Keratinocyte (primary cell): Measurements from ENCODE around the gene ALX1. TPM values are rescaled to one million over a fixed set of nuclear protein-coding genes. Genes with fewer than 3 reads are reported as not detected.

Source experiments
- DNase-seq: peaks from one replicate; pipeline ENCODE4 v3.0.0-alpha.2; 2011; ENCODE audit warnings: low read depth, missing footprints, low spot score
- FAIRE-seq: peaks from 2 replicates; lab custom pipeline; 2011; peaks lifted over from hg19 to GRCh38; lab: Jason Lieb, UNC
- H2AFZ ChIP-seq: 2 replicates; pipeline ENCODE4 v1.6.0; 2012; ENCODE audit warnings: low read length, control low read depth, inconsistent platforms; ENCODE audit not compliant: control insufficient read depth
- H3K27ac ChIP-seq: 2 replicates; pipeline ENCODE4 v1.5.1; 2011; ENCODE audit warnings: low read length; ENCODE audit not compliant: control insufficient read depth, insufficient read depth
- H3K27me3 ChIP-seq: 3 replicates; pipeline ENCODE4 v1.6.0; 2011; ENCODE audit warnings: low read length; ENCODE audit not compliant: control insufficient read depth, insufficient read depth; ENCODE audit errors: extremely low read depth
- H3K36me3 ChIP-seq, 2 experiments: 2 replicates in 1 of 2; 3 replicates in 1 of 2; pipeline ENCODE4 v1.5.1; 2011; ENCODE audit warnings: low read length in 2 of 2, mild to moderate bottlenecking in 1 of 2; ENCODE audit not compliant: control insufficient read depth in 2 of 2, insufficient read depth in 2 of 2; ENCODE audit errors: extremely low read depth in 1 of 2
- H3K4me1 ChIP-seq: 3 replicates; pipeline ENCODE4 v1.5.1; 2011; ENCODE audit warnings: low read length; ENCODE audit not compliant: control insufficient read depth, insufficient read depth; ENCODE audit errors: extremely low read depth
- H3K4me2 ChIP-seq: 3 replicates; pipeline ENCODE4 v1.6.0; 2011; ENCODE audit warnings: low read depth, low read length; ENCODE audit not compliant: control insufficient read depth, insufficient read depth; ENCODE audit errors: extremely low read depth
- H3K4me3 ChIP-seq, 3 experiments: fragments of 200-600 bp in 1 of 3; sonication (generic) in 1 of 3; 2 replicates in 2 of 3; 3 replicates in 1 of 3; pipeline ENCODE4 v1.5.1; 2011 to 2016; ENCODE audit warnings: low read length in 3 of 3, mild to moderate bottlenecking in 3 of 3, control low read depth in 2 of 3, inconsistent platforms in 1 of 3, low read depth in 1 of 3, mixed read lengths in 1 of 3, mixed run types in 1 of 3, moderate library complexity in 1 of 3; ENCODE audit not compliant: control insufficient read depth in 2 of 3, insufficient read depth in 2 of 3; ENCODE audit errors: extremely low read depth in 1 of 3
- H3K79me2 ChIP-seq: 2 replicates; pipeline ENCODE4 v1.6.0; 2012; ENCODE audit warnings: low read length; ENCODE audit not compliant: control insufficient read depth, insufficient read depth
- H3K9ac ChIP-seq: 3 replicates; pipeline ENCODE4 v1.6.0; 2011; ENCODE audit warnings: low read length; ENCODE audit not compliant: control insufficient read depth, insufficient read depth; ENCODE audit errors: extremely low read depth
- H3K9me1 ChIP-seq: 3 replicates; pipeline ENCODE4 v1.6.0; 2011; ENCODE audit warnings: low read length; ENCODE audit not compliant: control insufficient read depth, insufficient read depth; ENCODE audit errors: extremely low read depth
- H3K9me3 ChIP-seq: 2 replicates; pipeline ENCODE4 v1.5.1; 2012; ENCODE audit warnings: low read depth, low read length; ENCODE audit not compliant: control insufficient read depth
- H4K20me1 ChIP-seq: 3 replicates; pipeline ENCODE4 v1.6.0; 2011; ENCODE audit warnings: low read length; ENCODE audit not compliant: control insufficient read depth, insufficient read depth; ENCODE audit errors: extremely low read depth
- CTCF ChIP-seq, 3 experiments: IDR thresholded peaks in 1 of 3; conservative IDR thresholded peaks in 1 of 3; optimal IDR thresholded peaks in 1 of 3; 2 replicates in 2 of 3; 3 replicates in 1 of 3; pipeline versions ENCODE3 to v1.5.1; 2011; ENCODE audit warnings: low read length in 3 of 3, mild to moderate bottlenecking in 3 of 3, moderate library complexity in 2 of 3, control low read depth in 1 of 3, inconsistent platforms in 1 of 3; ENCODE audit not compliant: insufficient read depth in 2 of 3; ENCODE audit errors: extremely low read depth in 1 of 3
- EZH2 ChIP-seq: IDR thresholded peaks from one replicate; pipeline ENCODE4 v1.6.1; 2012; ENCODE audit warnings: inconsistent platforms, mild to moderate bottlenecking, low read length, moderate library complexity
- dilution Hi-C: fragments of 300-500 bp; cut with MboI; formaldehyde crosslinking; loops from one replicate; pipeline ENCODE4 v1.7.0; 2020; ENCODE audit warnings: low sequenced_read_pairs; ENCODE audit not compliant: extremely low pct_ligation_motif_present
- polyA plus RNA-seq, 5 experiments: library from polyadenylated mRNA; depleted of rRNA in 3 of 5; stranded (reverse) in 3 of 5; stranded (forward) in 1 of 5; unstranded in 1 of 5; fragments of >200 nt; gene quantifications; 1 replicate in 1 of 5; 2 replicates in 3 of 5; 3 replicates in 1 of 5; pipeline versions ENCODE4 v1.2.1 to v1.2.3, GENCODE V29; 2011 to 2012; ENCODE audit warnings: missing spikeins in 2 of 5, low read depth in 1 of 5, low replicate concordance in 1 of 5

Gene ALX1
- polyA plus RNA-seq, 1 donor (not counting 4 experiments of a cell fraction or from before 2014, with no cell fraction given), result not detected

- Histone ChIP-seq H3K79me2 (no peaks in the 10 kb centered on the region), H3K4me1 (no peaks in the 10 kb centered on the region), H3K27ac (no peak overlapping the region), H3K27me3 (no peaks in the 10 kb centered on the region), H3K4me3 (no peak overlapping the region), H2AFZ (no peak overlapping the region), H3K9ac (no peak overlapping the region), H3K9me1 (no peaks in the 10 kb centered on the region), H3K36me3 (no peaks in the 10 kb centered on the region), H4K20me1 (no peaks in the 10 kb centered on the region), H3K4me2 (no peak overlapping the region), H3K9me3 (no peaks in the 10 kb centered on the region)
- TF ChIP-seq CTCF (optimal IDR thresholded peaks at IDR 0.05 in 1 of 3, IDR thresholded peaks at IDR 0.05 in 1 of 3, conservative IDR thresholded peaks at IDR 0.05 in 1 of 3; ENCODE audit: extremely low read depth in 1 of 3, insufficient read depth in 2 of 3, low read length in 3 of 3) (no peak), EZH2 (no peak)
- dilution Hi-C loops, result no loop called here
- DNase-seq, result no peak
- no peak for FAIRE-seq
These were observed 22.3 kb upstream of the ALX1 start for GRCh38 chr12:85257671-85258070.

- no peak overlapping the region for H3K9ac ChIP-seq
- no peaks in the 10 kb centered on the region for H3K27me3 ChIP-seq
- no peaks in the 10 kb centered on the region for H3K36me3 ChIP-seq
- H3K4me1 ChIP-seq, result no peaks in the 10 kb centered on the region
- H3K4me2 ChIP-seq, result no peak overlapping the region
- H4K20me1 ChIP-seq, result no peaks in the 10 kb centered on the region
- H3K9me1 ChIP-seq, result no peaks in the 10 kb centered on the region
- H3K79me2 ChIP-seq, result no peaks in the 10 kb centered on the region
- no peak for DNase-seq
- TF ChIP-seq EZH2, result no peak
- no peak for TF ChIP-seq CTCF (optimal IDR thresholded peaks at IDR 0.05 in 1 of 3, IDR thresholded peaks at IDR 0.05 in 1 of 3, conservative IDR thresholded peaks at IDR 0.05 in 1 of 3; ENCODE audit: extremely low read depth in 1 of 3, insufficient read depth in 2 of 3, low read length in 3 of 3)
- H2AFZ ChIP-seq, result no peak overlapping the region
- no peak for FAIRE-seq
- dilution Hi-C loops, result no loop called here
- H3K4me3 ChIP-seq, result no peak overlapping the region
- no peaks in the 10 kb centered on the region for H3K9me3 ChIP-seq
- H3K27ac ChIP-seq, result no peak overlapping the region
These were observed 19.6 kb upstream of the ALX1 start for GRCh38 chr12:85260447-85260846.
